Measurements from ENCODE around the gene MDC1.
"Not testable (repeated sequence)": the region's sequence is repeated elsewhere in the genome, so short reads cannot be mapped to it uniquely, and the experiment has no call there.

MDC1 gene

DNA sequence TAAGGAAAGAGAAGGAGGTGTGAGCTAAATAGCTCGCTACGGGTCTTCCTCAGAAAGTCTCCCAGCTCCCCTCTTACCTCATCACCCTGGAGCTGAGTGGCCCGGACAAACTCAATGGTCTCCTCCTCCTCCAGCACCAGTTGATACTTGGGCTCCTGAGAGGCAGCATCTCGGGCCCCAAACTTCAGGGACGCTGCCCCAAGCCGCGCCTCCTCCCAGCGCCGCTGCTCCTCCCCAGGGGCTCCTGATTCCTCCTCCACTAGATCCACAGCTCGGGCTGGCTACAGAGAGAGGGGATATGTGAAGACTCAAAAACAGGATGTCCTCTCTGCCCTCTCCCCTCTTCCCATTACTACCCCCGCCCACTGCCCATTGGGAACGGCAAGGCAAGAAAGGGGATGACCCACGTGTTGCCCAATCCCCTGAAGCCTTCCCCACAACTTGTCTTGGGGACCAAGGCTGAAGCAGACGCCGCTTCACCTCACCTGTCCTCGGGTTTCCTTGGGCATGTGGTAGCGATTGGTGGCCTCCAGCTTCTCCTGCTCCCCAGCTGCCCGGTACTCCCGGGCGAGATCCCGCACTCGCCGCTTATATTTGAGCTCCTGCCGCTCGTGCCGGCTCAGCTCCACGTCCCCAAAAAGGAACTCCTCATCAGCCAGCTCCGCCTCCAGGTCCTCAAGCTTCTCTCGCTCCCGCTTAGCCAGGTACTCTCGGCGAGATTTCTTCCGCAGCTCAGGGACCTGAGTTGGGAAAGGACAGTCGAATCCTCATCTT, 51.9 kb downstream of the MDC1 start:
- no peak overlapping the region for H3K4me3 ChIP-seq (ENCODE audit: low read length)
- no peak for DNase-seq (ENCODE audit: low read depth, low spot score)

DNA sequence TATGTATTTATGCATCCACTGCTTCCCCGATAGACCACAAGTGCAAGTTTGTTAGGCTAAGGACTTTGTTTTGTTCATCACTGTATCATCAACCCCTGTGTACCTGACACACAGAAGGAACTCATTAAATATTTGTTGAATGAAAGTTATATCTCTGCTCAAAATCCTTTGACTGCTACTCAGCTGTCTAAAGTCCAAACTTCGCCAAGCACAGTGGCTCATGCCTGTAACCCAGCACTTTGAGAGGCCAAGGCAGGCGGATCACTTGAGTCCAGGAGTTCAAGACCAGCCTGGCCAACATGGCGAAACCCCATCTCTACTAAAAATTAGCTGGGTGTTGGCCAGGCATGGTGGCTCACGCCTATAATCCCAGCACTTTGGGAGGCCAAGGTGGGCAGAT, 59.2 kb downstream of the MDC1 start:
- not testable (repeated sequence) for H3K4me3 ChIP-seq (ENCODE audit: low read length); DNase-seq (ENCODE audit: low read depth, low spot score)

DNA sequence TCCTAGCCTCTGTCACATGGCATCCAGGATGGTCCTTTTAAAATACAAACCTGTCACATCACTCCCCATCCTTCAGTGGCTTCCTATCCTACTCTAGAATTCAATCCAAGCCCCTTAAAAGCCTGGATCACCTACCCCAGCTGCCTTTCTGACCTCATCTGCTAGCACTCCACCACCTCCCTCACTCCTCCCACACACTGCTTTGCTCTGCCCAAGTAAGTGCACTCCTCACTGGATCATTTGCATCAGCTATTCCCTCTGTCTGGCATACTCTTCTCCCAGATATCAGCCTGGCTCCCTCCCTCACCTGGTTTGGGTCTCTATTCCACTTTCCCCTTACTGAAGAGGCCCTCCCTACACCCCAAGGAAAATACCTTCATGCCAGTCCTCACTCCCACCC, 59.6 kb downstream of the MDC1 start:
- H3K4me3 ChIP-seq (ENCODE audit: low read length) = no peak overlapping the region
- no peak for DNase-seq (ENCODE audit: low read depth, low spot score)

DNA sequence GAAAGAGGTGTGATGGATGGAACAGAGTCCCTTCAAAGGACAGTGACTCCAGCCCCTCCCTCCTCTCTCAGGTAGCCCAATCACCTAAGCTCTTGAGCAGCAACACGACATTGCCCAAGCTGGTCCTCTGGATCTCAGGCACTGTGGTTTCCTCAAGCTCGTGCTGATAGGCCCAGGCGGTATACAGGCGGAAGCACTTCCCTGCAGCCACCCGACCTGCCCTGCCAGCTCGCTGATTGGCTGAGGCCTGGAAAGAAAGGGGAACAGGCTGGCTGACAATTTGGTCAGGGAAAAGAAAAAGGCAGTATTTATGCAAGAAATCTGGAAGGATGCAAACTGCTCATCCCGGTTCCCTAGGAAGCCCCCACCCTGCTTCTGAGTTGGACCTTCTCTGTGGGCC, 60.6 kb downstream of the MDC1 start:
- DNase-seq (ENCODE audit: low read depth, low spot score) = no peak

DNA sequence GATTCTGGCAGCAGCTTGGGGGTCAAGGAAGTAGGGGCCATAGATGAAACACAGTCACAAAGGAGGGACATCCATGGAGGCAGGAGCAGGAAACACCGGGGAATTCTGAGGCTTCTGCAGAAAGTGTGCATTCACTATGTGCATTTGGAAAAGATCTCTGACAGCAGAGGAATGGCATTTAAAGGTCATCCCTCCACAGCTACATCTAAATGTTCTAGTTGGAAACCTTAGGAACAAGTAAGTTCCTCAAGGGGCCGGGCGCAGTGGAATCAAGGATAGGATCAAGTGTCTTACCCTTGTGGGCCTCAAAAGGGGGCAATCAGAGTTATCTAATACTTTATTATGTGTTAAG, 61.4 kb downstream of the MDC1 start:
- no peak overlapping the region for H3K4me3 ChIP-seq (ENCODE audit: low read length)
- no peak for DNase-seq (ENCODE audit: low read depth, low spot score)

More for the DNA sequence above, 60.6 kb downstream of the MDC1 start:
- H3K4me3 ChIP-seq (ENCODE audit: low read length) = no peak overlapping the region

DNA sequence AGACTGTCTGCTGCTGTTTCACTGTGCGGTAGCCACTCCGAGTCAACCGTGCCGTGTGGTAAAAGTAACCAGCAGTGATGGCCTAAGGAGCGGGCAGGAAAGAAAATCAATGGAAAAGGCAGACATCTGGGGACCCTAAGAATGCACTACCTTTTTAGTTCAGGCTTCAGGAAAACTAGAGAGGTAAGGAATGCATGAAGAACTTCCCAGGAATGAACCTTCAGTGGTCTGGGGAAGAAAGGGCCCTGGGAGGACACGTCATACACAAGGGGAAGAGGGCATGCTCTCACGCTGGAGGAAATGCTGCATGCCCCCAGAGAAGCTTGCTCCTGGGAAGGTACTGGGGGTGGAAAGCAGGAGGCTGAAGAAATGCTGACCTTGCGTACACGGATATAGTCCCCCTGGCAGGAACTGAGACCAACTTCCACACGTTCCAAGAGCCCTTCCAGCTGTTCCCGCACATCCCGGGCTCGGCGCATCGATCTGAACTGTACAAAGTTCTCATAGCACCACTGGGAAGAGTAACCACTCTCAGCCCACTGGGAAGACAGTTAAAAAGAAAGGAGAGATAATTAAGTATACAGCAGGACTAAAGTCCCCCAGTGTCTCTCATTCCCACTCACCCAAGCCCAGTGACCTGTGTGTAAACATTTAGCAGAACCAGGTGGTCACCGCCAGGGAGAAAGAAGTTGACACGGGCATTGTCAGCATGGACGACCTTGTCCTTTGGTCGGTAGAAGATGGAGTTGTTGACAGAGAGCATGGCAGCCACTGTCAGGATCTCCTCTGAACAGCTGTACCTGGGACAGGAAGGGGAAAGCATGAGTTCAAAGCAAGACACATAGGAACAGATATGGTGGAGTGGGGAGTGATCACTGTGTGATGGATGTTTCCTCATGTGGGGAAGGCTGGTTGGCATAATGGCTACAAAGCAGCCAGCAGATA, 62.0 kb downstream of the MDC1 start:
- H3K4me3 ChIP-seq (ENCODE audit: low read length) = no peak overlapping the region
- no peak for DNase-seq (ENCODE audit: low read depth, low spot score)

DNA sequence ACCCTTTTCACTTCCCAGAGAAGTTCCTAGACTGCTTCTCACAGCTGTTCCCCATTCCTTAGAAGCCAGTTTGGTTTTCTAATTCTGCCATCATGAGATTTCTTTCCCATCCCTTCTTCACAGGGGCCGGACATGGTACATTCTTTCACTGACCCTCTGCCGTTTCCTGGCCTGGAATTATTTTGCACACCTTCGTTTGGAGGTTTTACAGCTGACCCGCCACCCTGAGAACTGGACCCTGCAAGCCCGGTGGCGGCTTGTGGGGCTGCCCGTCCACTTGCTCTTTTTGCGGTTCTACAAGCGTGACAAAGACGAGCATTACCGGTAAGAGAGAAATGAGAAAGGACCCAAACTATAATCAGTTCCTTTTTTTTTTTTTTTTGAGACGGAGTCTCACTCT, 65.9 kb downstream of the MDC1 start:
- no peak for DNase-seq (ENCODE audit: low read depth, low spot score)
- H3K4me3 ChIP-seq (ENCODE audit: low read length) = no peak overlapping the region

Measured in Jurkat, Clone E6-1 (cell line).